Measurements from ENCODE around the gene CHRNA9. TPM values are rescaled to one million over a fixed set of nuclear protein-coding genes. Genes with fewer than 3 reads are reported as not detected.

The CHRNA9 gene
- total RNA-seq, 6 experiments from 2014 or later, result not detected

DNA sequence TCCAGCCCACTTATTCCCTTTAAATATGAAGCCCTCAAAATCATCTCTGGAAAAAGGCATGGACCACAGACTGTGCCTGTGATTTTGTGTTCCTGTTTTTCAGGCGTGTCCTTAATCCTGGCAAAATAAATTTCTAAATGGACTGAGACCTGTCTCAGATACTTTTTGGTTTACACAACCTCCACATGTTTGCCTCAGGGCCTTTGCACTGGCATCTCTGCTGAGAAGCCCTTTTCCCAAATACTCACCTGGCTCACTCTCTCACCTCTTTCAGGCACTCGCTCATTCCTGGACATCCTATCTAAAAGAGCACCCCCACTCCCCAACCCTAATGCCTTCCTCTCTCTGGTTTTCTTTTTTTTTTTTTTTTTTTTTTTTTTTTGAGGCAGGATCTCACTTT, 40.5 kb downstream of the CHRNA9 start:
- peaks cover 16% of the 10 kb centered on the region for H3K4me1 Mint-ChIP-seq (ENCODE audit: low read depth)
- TF ChIP-seq, protein P1, sequence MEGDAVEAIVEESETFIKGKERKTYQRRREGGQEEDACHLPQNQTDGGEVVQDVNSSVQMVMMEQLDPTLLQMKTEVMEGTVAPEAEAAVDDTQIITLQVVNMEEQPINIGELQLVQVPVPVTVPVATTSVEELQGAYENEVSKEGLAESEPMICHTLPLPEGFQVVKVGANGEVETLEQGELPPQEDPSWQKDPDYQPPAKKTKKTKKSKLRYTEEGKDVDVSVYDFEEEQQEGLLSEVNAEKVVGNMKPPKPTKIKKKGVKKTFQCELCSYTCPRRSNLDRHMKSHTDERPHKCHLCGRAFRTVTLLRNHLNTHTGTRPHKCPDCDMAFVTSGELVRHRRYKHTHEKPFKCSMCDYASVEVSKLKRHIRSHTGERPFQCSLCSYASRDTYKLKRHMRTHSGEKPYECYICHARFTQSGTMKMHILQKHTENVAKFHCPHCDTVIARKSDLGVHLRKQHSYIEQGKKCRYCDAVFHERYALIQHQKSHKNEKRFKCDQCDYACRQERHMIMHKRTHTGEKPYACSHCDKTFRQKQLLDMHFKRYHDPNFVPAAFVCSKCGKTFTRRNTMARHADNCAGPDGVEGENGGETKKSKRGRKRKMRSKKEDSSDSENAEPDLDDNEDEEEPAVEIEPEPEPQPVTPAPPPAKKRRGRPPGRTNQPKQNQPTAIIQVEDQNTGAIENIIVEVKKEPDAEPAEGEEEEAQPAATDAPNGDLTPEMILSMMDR (IDR thresholded peaks at IDR 0.05), result no peak
- H3K27ac Mint-ChIP-seq, result no peak overlapping the region
- H3K4me3 Mint-ChIP-seq, result no peak overlapping the region
- peaks cover 19% of the 10 kb centered on the region for H3K27me3 Mint-ChIP-seq (ENCODE audit: insufficient read depth)
- H3K36me3 Mint-ChIP-seq (ENCODE audit: low read depth), result no peaks in the 10 kb centered on the region
- DNase-seq, result no peak
- H3K9me3 Mint-ChIP-seq, result peaks cover 4% of the 10 kb centered on the region; the same call in 1 of the 2 replicates

DNA sequence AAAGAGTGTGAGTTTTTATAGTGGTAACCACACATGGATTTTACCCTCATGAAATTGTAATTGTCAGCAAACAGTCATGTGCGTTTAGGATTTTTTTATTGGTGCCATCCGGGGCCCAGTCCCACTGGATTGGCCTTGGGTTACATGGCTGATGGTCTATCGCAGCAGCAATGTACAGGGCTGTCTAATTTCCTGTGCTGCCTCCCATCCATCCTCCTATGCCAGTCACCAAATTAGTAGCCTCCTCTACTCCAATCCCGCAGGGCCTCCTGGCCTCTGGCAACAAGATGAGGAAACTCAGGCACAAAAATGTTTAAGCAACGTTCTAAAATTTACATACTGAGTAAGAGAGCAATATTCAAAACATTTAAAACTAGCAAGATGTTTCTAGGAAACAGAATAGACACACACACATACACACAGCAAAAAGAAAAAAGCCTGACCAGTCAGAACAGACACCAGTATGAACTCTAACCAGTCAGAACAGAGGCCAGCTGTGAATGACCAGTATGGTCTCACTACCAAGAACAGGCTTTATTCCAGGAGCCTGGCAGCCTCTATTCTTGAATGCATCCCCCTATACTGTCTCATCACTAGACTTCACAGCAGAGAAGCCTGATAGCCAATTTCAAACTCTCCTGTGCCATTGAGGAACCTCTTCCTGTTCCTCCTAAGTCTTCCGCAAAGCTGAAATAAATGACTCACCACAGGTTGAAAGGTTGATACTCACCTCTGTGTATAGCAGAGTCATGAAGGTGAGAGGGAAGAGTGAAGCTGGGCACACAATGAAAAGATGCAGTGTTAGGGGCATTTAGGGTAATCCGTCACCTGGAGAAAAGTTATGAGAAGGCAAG, 42.6 kb downstream of the CHRNA9 start:
- TF ChIP-seq, protein P1 (IDR thresholded peaks at IDR 0.05), result no peak
- H3K27ac Mint-ChIP-seq, result peak overlapping the region; percentile 39
- peak; percentile 66 for DNase-seq
- peaks cover 16% of the 10 kb centered on the region for H3K4me1 Mint-ChIP-seq (ENCODE audit: low read depth)
- H3K9me3 Mint-ChIP-seq, result peaks cover 4% of the 10 kb centered on the region; the same call in 1 of the 2 replicates
- peaks cover 15% of the 10 kb centered on the region for H3K27me3 Mint-ChIP-seq (ENCODE audit: insufficient read depth)
- H3K36me3 Mint-ChIP-seq (ENCODE audit: low read depth), result no peaks in the 10 kb centered on the region
- H3K4me3 Mint-ChIP-seq, result no peak overlapping the region

DNA sequence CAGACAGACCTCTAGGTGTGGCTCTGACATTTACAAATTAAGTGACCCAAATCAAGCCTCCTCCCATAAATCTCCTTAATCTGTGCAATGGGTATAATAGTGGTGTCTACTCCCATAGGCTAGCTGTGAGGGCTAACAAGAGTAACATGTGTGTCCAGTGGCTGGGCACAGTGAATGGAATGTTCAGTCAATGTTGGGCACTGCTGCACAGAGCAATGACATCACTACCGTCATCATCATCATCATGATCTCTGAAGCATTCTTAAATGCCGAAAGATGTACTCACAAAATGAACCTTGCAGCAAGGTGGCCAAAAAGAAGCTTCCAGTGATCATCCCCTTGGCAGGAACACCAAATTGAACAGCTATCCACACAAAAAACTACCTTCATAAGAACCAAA, 43.5 kb downstream of the CHRNA9 start:
- DNase-seq, result no peak
- H3K27ac Mint-ChIP-seq, result no peak overlapping the region; the same call in 1 of the 2 replicates
- TF ChIP-seq, protein P1 (IDR thresholded peaks at IDR 0.05), result no peak
- H3K4me3 Mint-ChIP-seq, result no peak overlapping the region
- peaks cover 22% of the 10 kb centered on the region for H3K27me3 Mint-ChIP-seq (ENCODE audit: insufficient read depth)
- no peaks in the 10 kb centered on the region for H3K36me3 Mint-ChIP-seq (ENCODE audit: low read depth)
- peaks cover 4% of the 10 kb centered on the region; the same call in 1 of the 2 replicates for H3K9me3 Mint-ChIP-seq
- peaks cover 16% of the 10 kb centered on the region for H3K4me1 Mint-ChIP-seq (ENCODE audit: low read depth)

DNA sequence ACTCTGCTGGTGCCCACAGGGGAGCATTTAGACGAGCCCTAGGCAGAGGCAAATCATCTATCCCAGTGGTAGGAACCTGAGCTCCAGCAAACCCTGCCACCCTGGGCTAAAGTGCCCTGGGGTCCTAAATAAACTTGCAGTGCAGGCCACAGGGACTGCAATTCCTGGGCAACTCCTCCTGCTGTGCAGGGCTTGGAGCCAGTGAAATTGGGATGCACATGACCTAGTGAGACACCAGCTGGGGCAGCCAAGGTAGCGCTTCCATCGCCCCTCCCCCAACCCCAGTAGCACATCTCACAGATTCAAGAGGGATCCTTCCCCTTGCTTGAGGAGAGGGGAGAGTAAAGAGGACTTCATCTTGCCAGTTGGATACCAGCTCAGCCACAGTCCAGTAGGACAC, 44.1 kb downstream of the CHRNA9 start:
- DNase-seq, result no peak
- TF ChIP-seq, protein P1 (IDR thresholded peaks at IDR 0.05), result no peak
- Mint-ChIP-seq H3K4me1 (ENCODE audit: low read depth) (peaks cover 16% of the 10 kb centered on the region), H3K27ac (no peak overlapping the region), H3K27me3 (ENCODE audit: insufficient read depth) (peaks cover 17% of the 10 kb centered on the region), H3K36me3 (ENCODE audit: low read depth) (no peaks in the 10 kb centered on the region), H3K4me3 (no peak overlapping the region), H3K9me3 (peaks cover 4% of the 10 kb centered on the region; the same call in 1 of the 2 replicates)

DNA sequence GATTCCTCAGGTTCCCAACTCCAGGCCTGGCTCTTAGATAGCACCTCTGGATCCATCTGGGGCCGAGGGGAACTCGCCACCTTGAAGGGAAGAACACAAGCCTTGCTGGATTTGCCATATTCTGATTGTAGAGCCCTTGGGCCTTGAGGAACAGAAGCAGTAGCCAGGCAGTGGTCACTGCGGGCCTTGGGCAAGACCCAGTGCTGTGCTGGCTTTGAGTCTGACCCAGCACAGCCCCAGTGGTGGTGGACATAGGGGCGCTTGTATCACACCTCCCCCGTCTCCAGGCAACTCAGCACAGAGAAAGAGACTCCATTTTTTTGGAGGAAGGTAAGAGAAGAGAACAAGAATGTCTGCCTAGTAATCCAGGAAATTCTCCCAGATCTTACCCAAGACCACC, 45.5 kb downstream of the CHRNA9 start:
- Mint-ChIP-seq H3K27me3 (ENCODE audit: insufficient read depth) (peaks cover 18% of the 10 kb centered on the region), H3K4me1 (ENCODE audit: low read depth) (peaks cover 16% of the 10 kb centered on the region), H3K4me3 (no peak overlapping the region), H3K36me3 (ENCODE audit: low read depth) (no peaks in the 10 kb centered on the region), H3K9me3 (peaks cover 4% of the 10 kb centered on the region; the same call in 1 of the 2 replicates), H3K27ac (no peak overlapping the region)
- TF ChIP-seq, protein P1 (IDR thresholded peaks at IDR 0.05), result no peak
- DNase-seq, result no peak

Measured in HFFc6 (cell line).